Spleen (tissue), 11 donors: ENCODE results near the gene SYF2. TPM values are rescaled to one million over a fixed set of nuclear protein-coding genes. Genes with fewer than 3 reads are reported as not detected.

Experiments used
- DNase-seq: peaks from one replicate; pipeline ENCODE4 v3.0.0-alpha.2; 2020
- H3K27ac ChIP-seq, 8 donors: fragments of 200-600 bp; sonication (generic) in 7 of 8; 1 replicate in 4 of 8; 2 replicates in 4 of 8; pipeline versions ENCODE4 v1.5.0 to v1.8.0; 2016 to 2021; ENCODE audit warnings: inconsistent platforms in 4 of 8, mild to moderate bottlenecking in 4 of 8, moderate library complexity in 1 of 8
- H3K27me3 ChIP-seq, 7 donors: fragments of 200-600 bp; sonication (generic) in 6 of 7; replicated peaks in 1 of 7; 1 replicate in 4 of 7; 2 replicates in 3 of 7; pipeline versions ENCODE4 v1.5.0 to v1.8.0; 2016 to 2021; ENCODE audit warnings: inconsistent platforms in 3 of 7, mild to moderate bottlenecking in 1 of 7
- H3K36me3 ChIP-seq, 6 donors: fragments of 200-600 bp; sonication (generic) in 5 of 6; 1 replicate in 4 of 6; 2 replicates in 2 of 6; pipeline versions ENCODE4 v1.5.0 to v1.8.0; 2016 to 2021; ENCODE audit warnings: inconsistent platforms in 2 of 6
- H3K4me1 ChIP-seq, 6 donors: fragments of 200-600 bp; sonication (generic) in 5 of 6; 1 replicate in 3 of 6; 2 replicates in 3 of 6; pipeline versions ENCODE4 v1.5.0 to v1.8.0; 2016 to 2021; ENCODE audit warnings: inconsistent platforms in 3 of 6
- H3K4me3 ChIP-seq, 8 donors: fragments of 200-600 bp; sonication (generic) in 7 of 8; 1 replicate in 4 of 8; 2 replicates in 4 of 8; pipeline versions ENCODE4 v1.5.0 to v1.8.0; 2016 to 2021; ENCODE audit warnings: inconsistent platforms in 4 of 8, mild to moderate bottlenecking in 4 of 8, moderate library complexity in 2 of 8
- H3K9me3 ChIP-seq, 8 donors: fragments of 200-600 bp; sonication (generic) in 7 of 8; 1 replicate in 4 of 8; 2 replicates in 4 of 8; pipeline versions ENCODE4 v1.5.0 to v1.8.0; 2016 to 2021; ENCODE audit warnings: inconsistent platforms in 4 of 8
- CTCF ChIP-seq, 11 experiments: fragments of 200-600 bp in 7 of 11; fragments of 450-650 bp in 4 of 11; sonication (generic) in 4 of 11; IDR thresholded peaks in 8 of 11; conservative IDR thresholded peaks in 3 of 11; 1 replicate in 7 of 11; 2 replicates in 4 of 11; pipeline versions ENCODE4 v1.4.0 to v1.8.0; 2016 to 2021; ENCODE audit warnings: antibody characterized with exemption in 11 of 11, inconsistent platforms in 4 of 11, mild to moderate bottlenecking in 1 of 11
- POLR2A ChIP-seq, 3 donors: fragments of 450-650 bp; IDR thresholded peaks; one replicate each; pipeline ENCODE4 v1.5.1; 2017; ENCODE audit warnings: antibody characterized with exemption in 3 of 3, mild to moderate bottlenecking in 1 of 3
- POLR2AphosphoS5 ChIP-seq, 3 donors: sonication (generic); formaldehyde crosslinking; IDR thresholded peaks; one replicate each; pipeline ENCODE4 v1.5.1; 2017; ENCODE audit warnings: antibody characterized with exemption in 3 of 3
- WGBS, 5 donors: extraction: QIAGEN DNeasy Blood & Tissue Kit in 3 of 5; methylation state at CpG; one replicate each; pipeline versions ENCODE4 v1.1.5 to v1.1.7; 2013 to 2018; 5-methylcytosine and 5-hydroxymethylcytosine counted together
- intact Hi-C: fragments of 100-400 bp; cut with DNase I; formaldehyde crosslinking; loops from one replicate; pipeline ENCODE4 v1.15.0; 2023; ENCODE audit warnings: low total_unique reads
- polyA plus RNA-seq, 3 donors: library from polyadenylated mRNA; stranded (reverse); fragments of 200-250 nt; gene quantifications; one replicate each; pipeline ENCODE4 v1.2.1, GENCODE V29; 2013
- total RNA-seq, 7 donors: library from RNA; depleted of rRNA in 3 of 7; stranded (reverse); fragments of >200 nt in 3 of 7; fragmentation: NEBNext Ultra II Directional in 4 of 7; extraction: Animal tissue kit (Norgen Biotek cat#: 25700) in 4 of 7; gene quantifications; one replicate each; pipeline versions ENCODE4 v1.1.0 to v1.2.1, GENCODE V29; 2016 to 2021
- donor health status: healthy with polysubstance abuse.
- donor health status: DM: no; HTN: no; CAD: no; lungs with moderate emphysema.
- donor health status: DM: no; HTN: no; CAD: no.
- donor health status: Bipolar disorder and iron deficiency.
- donor health status: healthy.
- donor health status: DM: no; HTN: no; CAD: no.
- donor health status: DM: yes; HTN: yes; CAD: no.

The SYF2 gene
- total and polyA plus RNA-seq, 10 donors = 38.1 to 98.3 (median 50.7) TPM

GRCh38 chr1:25208561-25209222 lies 23.6 kb downstream of the SYF2 start:
- H3K27me3 ChIP-seq = peaks cover 0 to 16% (median 0%) of the 10 kb centered on the region in 7 donors
- H3K9me3 ChIP-seq = no peaks in the 10 kb centered on the region
- TF ChIP-seq POLR2AphosphoS5 (IDR thresholded peaks at IDR 0.05) = no peak
- no peak for TF ChIP-seq CTCF (IDR thresholded peaks at IDR 0.05 in 8 of 11, conservative IDR thresholded peaks at IDR 0.05 in 3 of 11)
- no peak for TF ChIP-seq POLR2A (IDR thresholded peaks at IDR 0.05)
- no peak overlapping the region for H3K4me3 ChIP-seq
- peaks cover 0 to 6% (median 3%) of the 10 kb centered on the region in 6 donors for H3K4me1 ChIP-seq
- no peaks in the 10 kb centered on the region for H3K36me3 ChIP-seq
- H3K27ac ChIP-seq = no peak overlapping the region
- WGBS, 5 donors = 70 to 84% (median 75%) methylated on average over 2 of the region's 2 CpGs
- DNase-seq = no peak
- intact Hi-C loops = no loop called here

GRCh38 chr1:25208092-25208491 lies 24.2 kb downstream of the SYF2 start:
- no peak overlapping the region for H3K27ac ChIP-seq
- no peaks in the 10 kb centered on the region for H3K36me3 ChIP-seq
- intact Hi-C loops = no loop called here
- H3K4me1 ChIP-seq = peaks cover 0 to 6% (median 3%) of the 10 kb centered on the region in 6 donors
- TF ChIP-seq POLR2A (IDR thresholded peaks at IDR 0.05) (no peak), CTCF (IDR thresholded peaks at IDR 0.05 in 8 of 11, conservative IDR thresholded peaks at IDR 0.05 in 3 of 11) (no peak), POLR2AphosphoS5 (IDR thresholded peaks at IDR 0.05) (no peak)
- H3K9me3 ChIP-seq = no peaks in the 10 kb centered on the region
- 67 to 88% (median 81%) methylated on average over 1 of the region's 1 CpG for WGBS, 5 donors
- peaks cover 0 to 16% (median 0%) of the 10 kb centered on the region in 7 donors for H3K27me3 ChIP-seq
- no peak for DNase-seq
- H3K4me3 ChIP-seq = no peak overlapping the region

GRCh38 chr1:25206201-25206600 lies 26.1 kb downstream of the SYF2 start:
- Histone ChIP-seq H3K9me3 (no peaks in the 10 kb centered on the region), H3K4me1 (peaks cover 0 to 6% (median 3%) of the 10 kb centered on the region in 6 donors), H3K36me3 (no peaks in the 10 kb centered on the region), H3K4me3 (no peak overlapping the region), H3K27ac (no peak overlapping the region), H3K27me3 (peaks cover 0 to 16% (median 0%) of the 10 kb centered on the region in 7 donors)
- DNase-seq = no peak
- intact Hi-C loops = no loop called here
- TF ChIP-seq POLR2A (IDR thresholded peaks at IDR 0.05) (no peak), CTCF (IDR thresholded peaks at IDR 0.05 in 8 of 11, conservative IDR thresholded peaks at IDR 0.05 in 3 of 11) (no peak), POLR2AphosphoS5 (IDR thresholded peaks at IDR 0.05) (no peak)
- WGBS, 5 donors = 90 to 96% (median 95%) methylated on average over 5 of the region's 5 CpGs

- H3K36me3 ChIP-seq = no peaks in the 10 kb centered on the region
- intact Hi-C loops = no loop called here
- peaks cover 0 to 6% (median 3%) of the 10 kb centered on the region in 6 donors for H3K4me1 ChIP-seq
- TF ChIP-seq POLR2A (IDR thresholded peaks at IDR 0.05) (no peak), POLR2AphosphoS5 (IDR thresholded peaks at IDR 0.05) (no peak), CTCF (IDR thresholded peaks at IDR 0.05 in 8 of 11, conservative IDR thresholded peaks at IDR 0.05 in 3 of 11) (no peak)
- DNase-seq = no peak
- 76 to 95% (median 90%) methylated on average over 5 of the region's 5 CpGs for WGBS, 5 donors
- H3K4me3 ChIP-seq = no peak overlapping the region
- H3K9me3 ChIP-seq = no peaks in the 10 kb centered on the region
- H3K27me3 ChIP-seq = peaks cover 0 to 12% (median 0%) of the 10 kb centered on the region in 7 donors
- H3K27ac ChIP-seq = no peak overlapping the region
Observed at GRCh38 chr1:25205786-25206185, 26.5 kb downstream of the SYF2 start.
